Spinal cord (tissue), 10 donors: ENCODE measurements around the gene WDR54. TPM values are rescaled to one million over a fixed set of nuclear protein-coding genes. Genes with fewer than 3 reads are reported as not detected.

ENCODE experiments used
- DNase-seq, 6 donors: peaks; one replicate each; pipeline versions ENCODE4 v3.0.0 to v3.0.0-alpha.2; 2013 to 2015; ENCODE audit warnings: low spot score in 6 of 6, low read depth in 4 of 6
- H3K27ac ChIP-seq: one replicate; pipeline ENCODE4 v1.5.1; 2013; ENCODE audit warnings: low read depth, low read length, control low read depth
- H3K27me3 ChIP-seq: one replicate; pipeline ENCODE4 v1.6.1; 2013; ENCODE audit warnings: low read length; ENCODE audit not compliant: control insufficient read depth, insufficient read depth
- H3K36me3 ChIP-seq: one replicate; pipeline ENCODE4 v1.6.1; 2013; ENCODE audit warnings: low read length; ENCODE audit not compliant: control insufficient read depth, insufficient read depth
- H3K4me1 ChIP-seq: one replicate; pipeline ENCODE4 v1.6.1; 2013; ENCODE audit warnings: low read length; ENCODE audit not compliant: control insufficient read depth, insufficient read depth
- H3K4me3 ChIP-seq: one replicate; pipeline ENCODE4 v1.5.1; 2013; ENCODE audit warnings: low read depth, low read length, control low read depth
- H3K9me3 ChIP-seq: one replicate; pipeline ENCODE4 v1.6.1; 2013; ENCODE audit warnings: low read length; ENCODE audit not compliant: control insufficient read depth, insufficient read depth
- WGBS: methylation state at CpG from one replicate; pipeline ENCODE4 v1.1.5; 2013; ENCODE audit warnings: missing lambda C conversion rate; ENCODE audit not compliant: insufficient coverage; 5-methylcytosine and 5-hydroxymethylcytosine counted together
- polyA plus RNA-seq, 2 donors: library from polyadenylated mRNA; unstranded; fragments of 120-200 nt; gene quantifications; one replicate each; pipeline ENCODE4 v1.2.1, GENCODE V29; 2013; ENCODE audit not compliant: insufficient read length in 2 of 2
- total RNA-seq, 2 donors: library from RNA; depleted of rRNA in 1 of 2; stranded (reverse); fragments of 120-200 nt in 1 of 2; fragments of >200 nt in 1 of 2; gene quantifications; one replicate each; pipeline versions ENCODE4 v1.2.3 to v1.2.4, GENCODE V29; 2013 to 2014
- donor health status: healthy.

WDR54 gene
- total and polyA plus RNA-seq, 4 donors, result 17.0 to 40.5 (median 37.7) TPM

DNA sequence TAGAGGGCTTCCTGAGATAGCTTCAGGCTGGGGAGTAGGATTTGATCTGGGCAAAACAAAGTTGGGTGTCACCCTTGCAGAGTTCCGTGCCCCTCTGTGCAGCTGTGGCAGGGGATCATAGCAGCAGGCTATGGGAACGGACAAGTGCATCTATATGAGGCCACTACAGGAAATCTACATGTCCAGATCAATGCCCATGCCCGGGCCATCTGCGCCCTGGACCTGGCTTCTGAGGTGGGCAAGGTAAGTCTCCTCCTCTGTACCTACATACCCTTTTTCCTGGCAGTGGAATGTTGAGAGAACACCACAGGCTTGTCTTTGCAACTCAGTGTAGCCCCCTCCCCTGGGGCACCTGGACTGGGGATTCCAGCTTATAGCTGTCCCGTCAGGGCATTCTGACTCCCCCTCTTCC, 3.5 kb downstream of the WDR54 start:
- H3K4me1 ChIP-seq, result peaks cover 22% of the 10 kb centered on the region
- no peak overlapping the region for H3K4me3 ChIP-seq
- H3K36me3 ChIP-seq, result peaks cover 46% of the 10 kb centered on the region
- H3K27ac ChIP-seq, result no peak overlapping the region
- 83% methylated on average over 4 of the region's 5 CpGs for WGBS
- H3K27me3 ChIP-seq, result no peaks in the 10 kb centered on the region
- DNase-seq, result no peak
- no peaks in the 10 kb centered on the region for H3K9me3 ChIP-seq

DNA sequence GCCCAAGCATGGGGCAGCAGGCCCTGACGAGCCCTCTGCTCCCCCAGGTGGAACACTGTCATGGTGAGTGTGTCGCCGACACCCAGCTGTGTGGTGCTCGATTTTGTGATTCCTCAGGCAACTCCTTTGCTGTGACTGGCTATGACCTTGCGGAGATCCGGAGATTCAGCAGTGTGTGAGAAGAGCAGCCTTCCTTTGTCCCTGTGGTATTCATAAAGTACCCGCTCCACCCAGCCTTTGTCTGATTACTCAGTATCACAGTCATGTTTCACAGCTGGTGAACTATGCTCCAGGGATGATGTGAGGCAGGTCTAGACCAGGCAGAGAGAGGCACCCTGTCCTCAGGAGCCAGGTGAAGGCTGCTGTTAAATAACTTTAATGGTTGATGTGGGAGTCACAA, 4.0 kb downstream of the WDR54 start:
- H3K4me3 ChIP-seq, result no peak overlapping the region
- H3K27me3 ChIP-seq, result no peaks in the 10 kb centered on the region
- H3K36me3 ChIP-seq, result peaks cover 51% of the 10 kb centered on the region
- H3K4me1 ChIP-seq, result peaks cover 22% of the 10 kb centered on the region
- H3K9me3 ChIP-seq, result no peaks in the 10 kb centered on the region
- H3K27ac ChIP-seq, result no peak overlapping the region
- WGBS, result 82% methylated on average over 6 of the region's 7 CpGs
- DNase-seq, result no peak

- no peak overlapping the region for H3K27ac ChIP-seq
- no peaks in the 10 kb centered on the region for H3K27me3 ChIP-seq
- 96% methylated on average over 4 of the region's 14 CpGs for WGBS
Observed at GRCh38 chr2:74426181-74426758, 4.7 kb downstream of the WDR54 start.

GRCh38 chr2:74427551-74427950, 6.0 kb downstream of the WDR54 start:
- H3K27ac ChIP-seq, result no peak overlapping the region
- no peaks in the 10 kb centered on the region for H3K9me3 ChIP-seq
- no peaks in the 10 kb centered on the region for H3K27me3 ChIP-seq
- peaks cover 7% of the 10 kb centered on the region for H3K4me1 ChIP-seq
- 95% methylated on average over 3 of the region's 3 CpGs for WGBS
- DNase-seq, result no peak
- peaks cover 66% of the 10 kb centered on the region for H3K36me3 ChIP-seq
- H3K4me3 ChIP-seq, result no peak overlapping the region

More at GRCh38 chr2:74426181-74426758, 4.7 kb downstream of the WDR54 start:
- H3K4me1 ChIP-seq, result peaks cover 17% of the 10 kb centered on the region
- no peak for DNase-seq
- H3K4me3 ChIP-seq, result no peak overlapping the region
- no peaks in the 10 kb centered on the region for H3K9me3 ChIP-seq
- H3K36me3 ChIP-seq, result peaks cover 57% of the 10 kb centered on the region

GRCh38 chr2:74428675-74429074, 7.1 kb downstream of the WDR54 start:
- Histone ChIP-seq H3K27ac (no peak overlapping the region), H3K4me3 (no peak overlapping the region), H3K27me3 (no peaks in the 10 kb centered on the region), H3K9me3 (no peaks in the 10 kb centered on the region), H3K36me3 (peaks cover 68% of the 10 kb centered on the region), H3K4me1 (peaks cover 4% of the 10 kb centered on the region)
- DNase-seq, result no peak
- WGBS, result 69% methylated on average over 3 of the region's 5 CpGs

DNA sequence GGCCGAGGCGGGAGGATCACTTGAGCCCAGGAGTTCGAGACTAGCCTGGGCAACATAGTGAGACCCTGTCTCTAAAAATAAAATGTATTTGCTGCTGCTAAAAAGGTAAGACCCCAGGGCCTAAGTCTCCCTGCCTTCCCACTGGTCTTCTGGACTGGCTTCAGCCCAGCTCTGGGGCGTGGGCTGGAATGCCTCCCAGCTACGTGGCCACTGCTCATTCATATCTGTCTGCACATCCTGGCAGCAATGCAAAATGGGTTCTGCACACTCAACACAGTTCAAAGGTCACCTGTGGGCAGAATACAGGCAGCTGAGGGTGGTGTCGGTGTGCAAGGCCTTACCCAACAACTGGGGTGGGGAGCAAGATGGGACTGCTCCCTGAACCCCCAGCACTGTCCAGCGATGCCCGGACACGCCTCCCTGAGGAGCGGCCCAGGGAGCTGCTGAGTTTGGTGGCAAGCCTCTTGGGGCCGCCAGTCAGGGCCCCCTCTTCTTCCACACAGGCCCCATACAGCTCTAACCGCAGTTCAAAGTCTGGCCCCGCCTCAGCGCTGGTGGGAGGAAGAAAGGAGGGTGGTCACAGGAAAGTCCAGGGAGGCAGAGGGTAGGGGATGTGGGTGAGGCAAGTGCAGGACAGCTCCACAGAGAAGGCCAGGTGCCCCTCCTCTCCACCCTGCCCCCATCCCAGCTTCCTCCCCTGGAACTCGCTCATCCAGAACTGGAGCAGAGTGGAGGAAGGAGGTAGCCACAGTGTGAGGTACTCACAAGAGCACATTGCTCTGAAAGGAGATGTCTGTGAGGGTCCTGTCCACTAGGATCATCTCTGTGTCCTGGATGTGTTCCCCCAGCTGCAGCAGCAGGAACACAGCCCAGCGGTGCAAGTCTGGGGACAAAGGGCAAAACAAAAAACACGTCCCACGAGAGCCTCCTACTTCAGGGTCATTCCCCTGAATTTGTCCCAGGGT, 8.2 kb downstream of the WDR54 start:
- Histone ChIP-seq H3K9me3 (no peaks in the 10 kb centered on the region), H3K36me3 (peaks cover 64% of the 10 kb centered on the region), H3K27me3 (no peaks in the 10 kb centered on the region), H3K27ac (no peak overlapping the region), H3K4me3 (no peak overlapping the region), H3K4me1 (peaks cover 4% of the 10 kb centered on the region)
- WGBS, result 92% methylated on average over 12 of the region's 18 CpGs
- no peak for DNase-seq

GRCh38 chr2:74430502-74430901, 9.0 kb downstream of the WDR54 start:
- no peak for DNase-seq
- Histone ChIP-seq H3K4me1 (peaks cover 4% of the 10 kb centered on the region), H3K4me3 (no peak overlapping the region), H3K36me3 (peaks cover 57% of the 10 kb centered on the region), H3K27ac (no peak overlapping the region), H3K9me3 (no peaks in the 10 kb centered on the region), H3K27me3 (no peaks in the 10 kb centered on the region)
- WGBS, result 79% methylated on average over 11 of the region's 11 CpGs

- H3K9me3 ChIP-seq, result no peaks in the 10 kb centered on the region
- no peak for DNase-seq
- H3K27ac ChIP-seq, result peak overlapping the region; percentile 10
- H3K27me3 ChIP-seq, result peaks cover 25% of the 10 kb centered on the region
- 39% methylated on average over 33 of the region's 43 CpGs for WGBS
- H3K4me3 ChIP-seq, result peak overlapping the region; percentile 63
- peaks cover 44% of the 10 kb centered on the region for H3K4me1 ChIP-seq
- peaks cover 18% of the 10 kb centered on the region for H3K36me3 ChIP-seq
Observed at GRCh38 chr2:74436111-74436805, 14.7 kb downstream of the WDR54 start.

GRCh38 chr2:74436848-74437695, 15.5 kb downstream of the WDR54 start:
- Histone ChIP-seq H3K36me3 (peaks cover 14% of the 10 kb centered on the region), H3K9me3 (no peaks in the 10 kb centered on the region), H3K27me3 (peaks cover 33% of the 10 kb centered on the region), H3K4me3 (peak overlapping the region; percentile 63), H3K4me1 (peaks cover 51% of the 10 kb centered on the region), H3K27ac (peak overlapping the region; percentile 10)
- no peak for DNase-seq
- WGBS, result 43% methylated on average over 3 of the region's 6 CpGs
